Measurements from ENCODE around the gene KCTD5.

DNA sequence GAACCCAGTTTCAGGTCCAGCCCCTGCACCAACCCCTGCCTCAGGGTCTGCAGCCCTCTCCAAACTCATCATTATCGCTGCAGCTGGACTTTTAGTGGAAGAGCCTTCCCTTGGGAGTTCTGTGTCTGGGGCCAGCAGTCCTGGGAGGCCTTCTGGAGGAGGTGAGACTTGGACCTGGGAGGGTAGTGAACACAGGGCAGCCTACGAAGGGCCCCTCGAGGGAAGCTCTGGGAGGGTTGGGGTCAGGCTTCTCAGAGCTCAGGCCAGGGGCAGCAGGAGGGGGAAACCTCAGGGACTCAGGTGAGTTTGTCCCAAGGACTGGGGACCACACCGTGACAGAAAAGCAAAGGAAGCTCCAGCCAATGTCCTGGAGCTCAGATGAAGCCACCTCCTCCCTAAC is 58.8 kb downstream of the KCTD5 start:
- TF ChIP-seq, protein P1, sequence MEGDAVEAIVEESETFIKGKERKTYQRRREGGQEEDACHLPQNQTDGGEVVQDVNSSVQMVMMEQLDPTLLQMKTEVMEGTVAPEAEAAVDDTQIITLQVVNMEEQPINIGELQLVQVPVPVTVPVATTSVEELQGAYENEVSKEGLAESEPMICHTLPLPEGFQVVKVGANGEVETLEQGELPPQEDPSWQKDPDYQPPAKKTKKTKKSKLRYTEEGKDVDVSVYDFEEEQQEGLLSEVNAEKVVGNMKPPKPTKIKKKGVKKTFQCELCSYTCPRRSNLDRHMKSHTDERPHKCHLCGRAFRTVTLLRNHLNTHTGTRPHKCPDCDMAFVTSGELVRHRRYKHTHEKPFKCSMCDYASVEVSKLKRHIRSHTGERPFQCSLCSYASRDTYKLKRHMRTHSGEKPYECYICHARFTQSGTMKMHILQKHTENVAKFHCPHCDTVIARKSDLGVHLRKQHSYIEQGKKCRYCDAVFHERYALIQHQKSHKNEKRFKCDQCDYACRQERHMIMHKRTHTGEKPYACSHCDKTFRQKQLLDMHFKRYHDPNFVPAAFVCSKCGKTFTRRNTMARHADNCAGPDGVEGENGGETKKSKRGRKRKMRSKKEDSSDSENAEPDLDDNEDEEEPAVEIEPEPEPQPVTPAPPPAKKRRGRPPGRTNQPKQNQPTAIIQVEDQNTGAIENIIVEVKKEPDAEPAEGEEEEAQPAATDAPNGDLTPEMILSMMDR (IDR thresholded peaks at IDR 0.05), result no peak
- TF ChIP-seq POLR2A (IDR thresholded peaks at IDR 0.05), result no peak
